Activated CD4-positive, alpha-beta T cell treated with anti-CD3 and anti-CD28 coated beads, Interleukin-2, amount 50 U/mL, for 24 hours (primary cell): ENCODE measurements around the gene SINHCAF.
"Not testable (repeated sequence)": the region's sequence is repeated elsewhere in the genome, so short reads cannot be mapped to it uniquely, and the experiment has no call there.

Source experiments
- DNase-seq, 2 donors: peaks; one replicate each; pipeline ENCODE4 v3.0.0-alpha.2; 2020; ENCODE audit warnings: low read depth in 1 of 2, low spot score in 1 of 2

Gene SINHCAF

GRCh38 chr12:31265722-31266121 is 60.2 kb downstream of the SINHCAF start:
- no peak for DNase-seq

DNA sequence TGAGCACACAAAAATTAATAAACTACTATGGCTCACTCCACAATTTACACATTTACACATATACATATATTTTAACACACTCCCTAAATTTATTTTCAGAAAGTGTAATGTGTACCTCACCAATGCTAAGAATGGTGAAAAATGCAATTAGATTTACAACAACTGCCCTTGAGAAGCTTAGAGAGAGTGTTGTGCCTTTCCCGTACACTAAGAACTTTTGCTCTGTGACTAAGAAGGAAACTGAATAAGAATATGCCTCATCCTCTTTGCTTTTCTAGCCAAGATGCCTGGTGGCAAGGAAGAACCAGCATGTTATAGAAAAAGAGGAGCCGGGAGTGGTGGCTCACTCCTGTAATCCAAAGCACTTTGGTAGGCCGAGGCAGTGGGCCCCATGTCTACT is 62.3 kb downstream of the SINHCAF start:
- no peak for DNase-seq

- DNase-seq: no peak
Measured at GRCh38 chr12:31261744-31262143, 64.2 kb downstream of the SINHCAF start.

- no peak for DNase-seq
Measured at GRCh38 chr12:31260840-31261239, 65.1 kb downstream of the SINHCAF start.

DNA sequence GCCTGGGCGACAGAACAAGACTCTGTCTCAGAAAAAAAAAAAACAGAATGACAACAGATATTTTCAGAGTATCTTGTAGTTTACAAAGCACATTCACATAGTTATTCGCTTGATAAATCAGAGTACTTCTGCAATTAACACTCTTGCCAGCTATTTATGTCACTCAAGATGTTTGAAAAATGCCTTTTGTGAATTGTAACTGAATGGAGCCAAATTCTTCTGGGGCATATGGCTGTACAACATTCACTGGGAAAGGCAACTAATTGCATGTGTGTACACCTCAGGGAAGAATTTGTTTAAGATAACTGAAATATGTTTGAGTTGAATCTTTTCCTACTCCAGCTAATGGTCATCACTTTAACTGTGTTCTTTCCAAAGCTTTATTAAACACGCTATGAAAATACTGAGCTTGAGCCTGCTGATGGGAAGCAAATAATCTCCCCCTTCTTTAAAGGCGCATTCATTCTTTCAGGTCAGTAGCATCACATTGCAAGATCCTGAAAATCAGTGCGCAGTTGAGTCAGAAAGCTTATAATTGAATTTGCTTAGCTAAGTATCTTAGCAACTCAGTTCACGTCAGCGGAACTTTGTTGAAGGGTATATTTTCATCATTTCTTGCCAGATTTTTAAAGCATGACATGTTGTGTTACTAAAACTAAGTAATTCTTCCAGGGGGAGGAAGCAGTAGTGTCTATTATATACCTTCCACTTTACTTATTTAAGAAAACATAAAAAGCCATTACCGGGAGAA is 66.6 kb downstream of the SINHCAF start:
- no peak for DNase-seq

GRCh38 chr12:31257784-31258183 is 68.2 kb downstream of the SINHCAF start:
- no peak for DNase-seq

DNA sequence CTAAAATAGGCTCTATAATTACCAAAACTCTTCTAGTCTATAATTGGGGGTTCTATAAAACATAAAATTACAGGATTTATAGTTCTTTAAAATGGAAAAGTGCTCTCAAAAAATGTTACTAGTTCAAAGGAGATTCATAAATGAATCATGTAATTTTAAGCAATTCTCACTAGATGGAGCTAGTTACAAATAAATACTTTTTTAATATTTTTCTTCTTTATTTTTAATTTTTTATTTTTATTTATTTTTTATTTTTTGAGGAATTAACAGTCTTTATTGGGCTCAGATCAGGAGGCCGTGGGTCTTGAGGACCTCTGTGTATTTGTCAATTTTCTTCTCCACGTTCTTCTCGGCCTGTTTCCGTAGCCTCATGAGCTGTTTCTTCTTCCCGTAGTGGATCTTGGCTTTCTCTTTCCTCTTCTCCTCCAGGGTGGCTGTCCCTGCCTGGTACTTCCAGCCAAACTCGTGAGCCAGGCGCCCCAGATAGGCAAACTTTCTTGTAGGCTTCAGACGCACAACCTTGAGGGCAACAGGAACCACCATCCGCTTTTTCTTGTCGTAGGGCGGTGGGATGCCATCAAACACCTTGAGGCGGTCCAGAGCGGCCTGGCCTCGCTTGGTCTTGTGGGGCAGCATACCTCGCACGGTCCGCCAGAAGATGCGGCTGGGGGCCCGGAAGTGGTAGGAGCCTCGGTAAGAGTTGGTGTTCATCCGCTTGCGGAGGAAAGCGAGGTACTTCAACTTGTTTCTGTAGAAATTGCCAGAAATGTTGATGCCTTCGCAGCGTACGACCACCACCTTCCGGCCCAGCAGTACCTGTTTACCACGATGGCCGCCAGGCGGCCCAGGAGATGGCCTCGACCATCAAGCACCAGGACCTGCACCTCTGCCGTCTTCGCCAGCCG is 74.0 kb downstream of the SINHCAF start:
- DNase-seq: not testable (repeated sequence)

GRCh38 chr12:31250179-31250578 is 75.8 kb downstream of the SINHCAF start:
- DNase-seq: no peak

- DNase-seq: no peak
Measured at GRCh38 chr12:31249356-31249755, 76.6 kb downstream of the SINHCAF start.

DNA sequence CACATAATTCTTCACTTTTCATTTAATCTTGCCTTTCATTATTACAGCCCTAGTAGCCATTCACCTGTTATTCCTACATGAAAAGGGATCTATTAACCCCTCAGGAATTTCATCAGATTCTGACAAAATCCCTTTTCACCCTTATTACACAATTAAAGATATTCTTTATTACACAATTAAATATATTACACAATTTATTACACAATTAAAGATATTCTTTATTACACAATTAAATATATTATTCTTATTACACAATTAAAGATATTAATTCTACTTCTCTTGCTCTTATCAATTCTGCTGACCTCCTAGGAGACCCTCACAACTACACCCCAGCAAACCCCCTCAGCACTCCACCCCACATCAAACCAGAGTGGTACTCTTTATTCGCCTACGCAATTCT is 77.1 kb downstream of the SINHCAF start:
- no peak for DNase-seq

- no peak for DNase-seq
Measured at GRCh38 chr12:31248337-31248736, 77.6 kb downstream of the SINHCAF start.

DNA sequence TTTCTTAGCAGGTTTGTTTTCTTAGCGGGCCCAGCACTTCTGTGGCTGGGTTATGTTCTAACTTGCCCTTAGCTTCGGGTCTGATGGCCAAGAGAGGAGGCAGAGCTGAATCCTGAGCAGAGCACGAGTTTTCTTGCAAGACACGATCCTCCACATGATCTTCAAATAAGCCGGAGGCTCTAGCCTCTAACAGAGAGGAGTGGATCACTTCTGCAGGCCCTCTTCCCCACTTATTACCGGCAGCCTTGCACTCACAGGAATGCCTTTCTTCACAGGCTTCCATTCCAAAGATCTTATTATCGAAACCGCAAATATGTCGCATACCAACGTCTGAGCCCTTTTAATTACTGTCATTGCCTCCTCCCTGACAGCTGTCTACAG is 79.5 kb downstream of the SINHCAF start:
- no peak for DNase-seq

DNA sequence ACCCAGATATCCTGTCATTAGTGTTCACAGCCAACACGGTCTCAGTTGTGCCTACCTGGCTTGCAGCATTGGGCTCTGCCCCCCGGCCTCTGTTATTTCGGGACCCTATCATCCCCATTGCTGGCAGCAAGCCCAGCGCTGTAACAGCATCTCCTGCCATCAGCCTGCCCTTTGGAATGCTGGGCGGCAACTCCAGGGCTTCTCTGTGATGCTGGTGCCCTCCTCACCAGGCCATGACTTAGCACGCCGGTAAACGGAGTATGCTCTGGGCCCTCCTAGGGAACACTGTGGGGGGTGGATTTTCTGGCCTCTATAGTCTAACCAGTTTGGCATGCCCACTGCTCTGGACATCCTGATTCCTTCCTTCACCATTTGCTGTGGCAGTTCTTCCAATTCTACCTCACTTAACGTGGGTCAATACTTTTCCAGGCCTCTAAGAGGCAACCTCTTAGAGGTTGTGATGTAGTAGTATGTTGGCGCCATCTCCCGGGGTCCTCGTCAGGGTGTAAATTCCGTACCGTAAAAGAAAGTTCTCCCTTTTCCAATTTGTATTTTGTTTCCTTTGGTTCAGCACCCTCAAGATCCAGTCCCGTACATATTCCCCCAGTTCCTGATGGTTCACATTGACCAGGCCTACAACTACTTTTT is 80.0 kb downstream of the SINHCAF start:
- no peak for DNase-seq

DNA sequence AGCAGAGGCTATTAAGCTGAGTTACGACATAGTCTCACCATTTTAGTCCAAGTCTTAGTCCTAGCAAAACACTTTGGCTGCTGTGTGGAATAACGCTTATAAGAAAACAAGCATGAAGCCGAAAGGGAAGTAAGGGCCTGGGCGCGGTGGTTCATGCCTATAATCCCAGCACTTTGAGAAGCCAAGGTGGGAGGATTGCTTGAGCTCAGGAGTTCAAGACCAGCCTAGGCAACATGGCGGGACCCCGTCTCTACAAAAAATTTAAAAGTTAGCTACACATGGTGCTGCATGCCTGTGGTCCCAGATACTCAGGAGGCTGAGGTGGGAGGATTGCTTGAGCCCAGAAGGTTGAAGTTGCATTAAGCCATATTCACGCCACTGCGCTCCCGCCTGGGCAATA is 83.5 kb downstream of the SINHCAF start:
- not testable (repeated sequence) for DNase-seq

DNA sequence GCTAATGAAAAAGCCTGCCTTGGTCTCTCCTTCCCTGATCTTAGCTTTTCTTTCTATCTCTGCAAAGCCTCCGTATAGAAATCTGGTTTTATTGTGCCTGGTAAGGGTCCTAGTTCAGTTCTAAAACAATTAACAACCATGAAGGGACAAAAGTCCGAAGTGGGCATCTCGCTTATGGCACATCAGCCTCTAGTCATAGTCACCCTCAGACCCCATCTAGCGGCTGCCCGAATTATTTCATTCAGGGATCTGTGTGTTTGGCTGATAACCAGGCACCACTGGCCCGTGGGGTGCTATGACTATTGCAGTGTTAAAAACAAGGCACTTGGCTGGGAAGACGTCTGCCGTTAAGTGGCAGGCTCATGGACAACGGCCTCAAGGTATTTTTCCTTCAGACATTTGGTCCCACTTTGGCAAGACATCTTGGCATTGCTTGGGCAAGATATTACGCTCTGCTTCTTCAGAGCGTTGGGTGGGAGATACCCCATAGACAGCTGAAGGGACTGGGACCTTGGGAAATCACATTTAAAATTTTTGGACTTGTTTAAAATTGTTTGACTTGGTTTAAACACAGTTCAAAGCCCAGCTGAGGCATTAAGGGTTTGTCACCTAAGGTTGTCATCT is 87.1 kb downstream of the SINHCAF start:
- peak; percentile 26 to 30 for DNase-seq

DNA sequence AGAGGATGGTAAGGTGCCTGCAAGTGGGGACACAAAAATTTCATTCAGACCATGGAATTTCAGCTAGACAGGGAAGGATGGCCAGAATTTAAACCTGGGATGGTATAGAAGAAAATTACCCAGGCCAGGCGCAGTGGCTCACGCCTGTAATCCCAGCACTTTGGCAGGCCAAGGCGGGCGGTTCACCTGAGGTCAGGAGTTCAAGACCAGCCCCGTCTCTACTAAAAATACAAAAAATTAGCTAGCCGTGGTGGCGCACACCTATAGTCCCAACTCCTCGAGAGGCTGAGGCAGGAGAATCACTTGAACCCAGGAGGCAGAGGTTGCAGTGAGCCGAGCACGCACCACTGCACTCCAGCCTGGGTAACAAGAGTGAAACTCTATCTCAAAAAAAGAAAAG is 87.6 kb downstream of the SINHCAF start:
- DNase-seq: not testable (repeated sequence)

- no peak for DNase-seq
Measured at GRCh38 chr12:31236998-31237637, 88.8 kb downstream of the SINHCAF start.

GRCh38 chr12:31235868-31236395 is 90.0 kb downstream of the SINHCAF start:
- no peak for DNase-seq

DNA sequence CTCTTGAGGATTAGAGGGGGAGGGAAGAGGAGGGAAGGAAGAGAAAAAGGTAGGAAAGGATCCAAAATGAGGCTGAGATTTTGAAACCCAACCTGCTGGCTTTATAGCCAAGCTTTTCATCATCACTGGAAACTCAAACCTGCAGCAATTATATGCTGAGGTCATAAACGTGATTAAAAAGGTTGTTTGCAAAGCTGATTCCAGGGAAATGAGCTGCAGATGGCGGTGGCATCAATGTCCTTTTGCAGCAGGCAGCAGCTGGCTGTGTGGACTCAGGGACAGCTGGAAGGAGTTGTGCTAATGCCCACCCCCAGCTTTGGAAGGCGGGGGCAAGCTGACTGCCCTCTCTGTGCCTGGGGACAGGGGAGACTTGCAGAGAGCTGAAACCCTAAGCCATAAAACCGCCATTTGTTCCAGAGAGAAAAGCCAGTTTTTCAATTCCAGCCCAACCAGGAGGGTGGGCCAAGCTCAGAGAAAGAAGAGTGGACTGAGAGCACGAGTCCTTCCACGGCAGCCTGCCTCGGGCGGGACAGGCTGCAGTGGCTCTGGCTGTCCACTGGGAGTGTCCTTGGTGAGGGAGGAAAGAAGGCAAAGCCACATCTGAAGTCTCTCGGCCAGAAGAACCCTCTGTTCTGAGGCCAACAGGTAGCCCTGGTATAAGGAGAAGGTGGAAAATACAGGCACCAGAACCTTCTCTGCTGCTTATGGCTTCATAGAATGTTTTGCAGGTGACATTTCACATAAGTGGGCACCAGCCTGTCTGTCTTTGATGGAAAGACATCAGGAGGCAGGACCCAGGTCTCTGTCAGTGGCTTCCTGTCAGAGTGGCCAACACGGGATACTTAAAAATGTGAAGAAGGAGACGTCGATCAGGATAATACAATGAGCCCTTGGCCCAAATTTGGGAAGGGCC is 90.7 kb downstream of the SINHCAF start:
- no peak for DNase-seq
